BLaER1 treated with 17β-estradiol and CSF1 and Interleukin-3, amounts not matched to agents 10 nM and 100 nM (cell line): ENCODE measurements around the gene SLC22A3.
"Not testable (repeated sequence)": the region's sequence is repeated elsewhere in the genome, so short reads cannot be mapped to it uniquely, and the experiment has no call there.

Source experiments
- H3K27ac ChIP-seq, 11 experiments: shearing (Covaris generic); formaldehyde crosslinking; 2 replicates each; pipeline ENCODE4 v1.8.1; 2022
- H3K27me3 ChIP-seq, 11 experiments: shearing (Covaris generic); formaldehyde crosslinking; 2 replicates each; pipeline ENCODE4 v1.8.1; 2022
- H3K36me3 ChIP-seq, 11 experiments: shearing (Covaris generic); formaldehyde crosslinking; 2 replicates each; pipeline ENCODE4 v1.8.1; 2022
- H3K4me1 ChIP-seq, 10 experiments: shearing (Covaris generic); formaldehyde crosslinking; 2 replicates each; pipeline ENCODE4 v1.8.1; 2022
- H3K4me2 ChIP-seq, 11 experiments: shearing (Covaris generic); formaldehyde crosslinking; 2 replicates each; pipeline ENCODE4 v1.8.1; 2022
- H3K4me3 ChIP-seq, 10 experiments: shearing (Covaris generic); formaldehyde crosslinking; 2 replicates each; pipeline ENCODE4 v1.8.1; 2022
- H3K9ac ChIP-seq, 11 experiments: shearing (Covaris generic); formaldehyde crosslinking; 2 replicates each; pipeline ENCODE4 v1.8.1; 2022
- H3K9me3 ChIP-seq, 11 experiments: shearing (Covaris generic); formaldehyde crosslinking; replicated peaks in 1 of 11; 2 replicates each; pipeline ENCODE4 v1.8.1; 2022
- H4K20me1 ChIP-seq, 11 experiments: shearing (Covaris generic); formaldehyde crosslinking; 2 replicates each; pipeline ENCODE4 v1.8.1; 2022
- Cebpa-rat ChIP-seq, 11 experiments: shearing (Covaris generic); IDR thresholded peaks; 2 replicates each; pipeline ENCODE4 v1.8.1; 2022

SLC22A3 gene

DNA sequence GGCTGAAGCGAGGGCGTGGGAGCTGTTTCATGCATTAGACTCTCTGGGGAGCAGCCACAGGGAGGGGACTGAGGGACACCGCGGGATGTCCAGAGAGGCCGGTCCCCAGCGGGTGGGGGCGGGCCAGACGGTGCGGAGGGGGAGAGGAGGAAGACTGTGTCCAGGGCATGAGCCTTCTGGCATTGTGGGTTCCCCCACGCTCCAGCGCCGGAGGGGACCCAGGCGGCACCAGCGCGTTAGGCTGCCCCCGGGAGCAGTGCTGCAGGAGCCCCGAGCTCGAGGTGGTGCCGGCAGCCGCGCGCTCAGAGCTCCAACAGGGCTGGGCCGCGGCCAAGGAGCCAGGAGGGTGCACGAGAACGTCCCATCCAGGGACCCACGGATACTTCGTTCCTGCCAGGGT lies 14.4 kb downstream of the SLC22A3 start:
- TF ChIP-seq Cebpa-rat (IDR thresholded peaks at IDR 0.05) = no peak
- Histone ChIP-seq H4K20me1 (no peaks in the 10 kb centered on the region), H3K9ac (no peak overlapping the region), H3K4me3 (no peak overlapping the region), H3K27ac (no peak overlapping the region), H3K4me2 (no peak overlapping the region), H3K36me3 (no peaks in the 10 kb centered on the region), H3K4me1 (no peaks in the 10 kb centered on the region), H3K27me3 (no peaks in the 10 kb centered on the region), H3K9me3 (peaks cover 0 to 15% (median 0%) of the 10 kb centered on the region in 11 experiments; a peak in 2 of 22 replicates)

DNA sequence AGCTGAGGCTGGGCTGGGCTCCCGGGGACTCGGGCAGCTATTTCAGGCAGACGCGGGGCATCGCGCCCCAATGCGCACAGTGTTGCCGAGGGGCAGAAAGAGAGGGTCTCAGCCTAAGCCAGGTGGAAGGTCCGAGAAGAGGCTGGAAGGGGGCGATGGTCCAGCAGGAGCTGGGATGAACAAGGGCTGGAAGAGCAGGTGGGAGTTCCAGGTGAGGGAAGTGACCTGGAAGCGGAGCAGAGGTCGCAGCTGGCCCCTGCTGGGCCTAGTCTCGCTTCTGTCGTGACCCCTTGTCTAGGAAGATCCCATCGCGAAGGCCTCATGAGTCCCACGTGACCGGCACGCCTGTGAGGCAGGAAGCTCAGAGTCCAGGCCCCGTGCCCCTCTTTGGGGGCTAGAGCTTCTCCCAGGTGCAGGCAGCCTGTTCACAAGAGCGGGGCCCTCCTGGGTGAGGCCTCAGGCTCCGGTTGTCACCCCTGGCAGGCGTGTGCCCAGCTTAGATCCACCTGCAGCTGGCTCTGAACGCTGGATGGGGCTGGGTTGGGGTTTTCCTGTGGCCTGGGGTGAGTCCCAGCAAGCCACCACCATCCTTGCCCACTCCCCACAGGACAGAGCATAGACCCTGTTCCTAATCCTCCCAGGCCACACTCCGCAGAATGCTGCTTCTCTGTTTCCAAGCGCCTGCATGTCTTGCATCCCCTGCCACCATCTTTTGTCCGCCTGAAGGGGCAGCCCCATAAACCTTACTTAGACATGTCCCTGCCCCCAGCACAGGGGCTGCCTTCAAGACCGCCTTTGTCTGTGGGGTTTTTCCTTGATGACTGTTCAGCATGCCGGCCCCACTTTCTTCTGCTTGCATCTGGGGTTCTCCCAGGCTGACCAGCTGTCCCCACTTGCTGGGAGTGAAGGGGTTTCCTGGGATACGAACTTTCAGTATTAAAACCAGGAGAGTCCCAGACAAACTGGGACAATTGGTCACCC lies 15.1 kb downstream of the SLC22A3 start:
- Histone ChIP-seq H3K4me1 (no peaks in the 10 kb centered on the region), H3K9ac (no peak overlapping the region), H3K9me3 (peaks cover 0 to 15% (median 0%) of the 10 kb centered on the region in 11 experiments; a peak in 2 of 22 replicates), H3K4me3 (no peak overlapping the region), H4K20me1 (no peaks in the 10 kb centered on the region), H3K27me3 (no peaks in the 10 kb centered on the region), H3K36me3 (no peaks in the 10 kb centered on the region), H3K27ac (no peak overlapping the region), H3K4me2 (no peak overlapping the region)
- no peak for TF ChIP-seq Cebpa-rat (IDR thresholded peaks at IDR 0.05)

DNA sequence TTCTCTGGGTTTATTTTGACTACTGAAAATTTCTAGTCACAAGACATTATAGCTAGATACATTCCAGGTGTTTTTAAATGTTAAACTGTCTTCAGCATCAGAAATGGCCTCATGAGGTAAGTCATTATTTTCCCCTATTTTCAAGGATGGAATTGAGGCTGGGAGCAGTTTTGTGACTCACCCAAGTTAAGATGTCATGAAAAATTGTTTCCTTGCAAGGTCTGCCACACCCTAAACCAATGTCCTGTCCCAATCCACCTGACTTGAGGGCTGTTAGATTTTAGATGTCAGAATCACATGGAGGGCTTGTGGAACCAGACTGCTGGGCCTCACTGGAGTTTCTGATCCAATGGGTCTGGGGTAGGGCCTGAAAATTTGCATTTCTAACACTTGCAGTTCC lies 16.9 kb downstream of the SLC22A3 start:
- Histone ChIP-seq H3K27me3 (no peaks in the 10 kb centered on the region), H4K20me1 (no peaks in the 10 kb centered on the region), H3K4me2 (no peak overlapping the region), H3K9ac (no peak overlapping the region), H3K36me3 (no peaks in the 10 kb centered on the region; a peak in 1 of 22 replicates), H3K27ac (no peak overlapping the region), H3K4me3 (no peak overlapping the region), H3K9me3 (peaks cover 0 to 21% (median 5%) of the 10 kb centered on the region in 11 experiments; a peak in 8 of 22 replicates), H3K4me1 (no peaks in the 10 kb centered on the region)
- TF ChIP-seq Cebpa-rat (IDR thresholded peaks at IDR 0.05) = no peak

DNA sequence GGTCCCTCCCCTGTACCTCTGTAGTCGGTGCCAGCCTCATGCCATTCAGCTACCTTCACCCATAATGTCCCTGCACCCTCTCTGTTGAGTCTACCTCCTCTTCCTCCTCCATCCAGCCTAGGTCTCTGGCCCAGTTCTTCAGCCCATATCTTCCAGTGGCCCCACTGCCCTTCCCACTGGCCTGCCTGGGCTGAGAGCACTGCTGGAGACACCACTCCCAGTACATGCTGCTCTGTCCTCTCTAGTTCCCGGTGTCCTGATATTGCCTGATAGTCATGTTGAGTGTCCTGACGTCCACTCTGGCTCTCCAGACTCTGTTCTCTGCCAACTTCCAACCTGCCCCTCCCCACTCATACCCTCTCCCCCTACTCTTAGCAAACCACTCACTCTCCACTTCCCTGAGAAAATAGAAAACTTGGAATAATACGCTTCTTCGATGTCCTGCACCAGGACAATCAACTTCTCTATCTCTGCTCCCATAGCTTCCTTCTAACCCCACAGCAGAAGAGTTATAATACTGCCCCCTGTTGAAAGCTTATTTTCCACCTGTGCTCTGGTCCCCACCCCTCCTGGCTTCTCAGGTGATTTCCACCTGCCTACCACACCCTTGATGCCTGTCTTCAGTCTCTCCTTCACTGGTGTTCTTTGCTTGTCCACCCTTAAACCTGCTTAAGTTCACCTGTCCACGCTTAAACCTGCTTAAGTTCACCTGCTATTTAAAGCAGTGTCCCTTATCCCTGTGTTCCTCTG lies 19.8 kb downstream of the SLC22A3 start:
- Histone ChIP-seq H3K4me3 (no peak overlapping the region), H3K4me1 (no peaks in the 10 kb centered on the region), H4K20me1 (no peaks in the 10 kb centered on the region), H3K4me2 (no peak overlapping the region), H3K9me3 (peaks cover 0 to 23% (median 7%) of the 10 kb centered on the region in 11 experiments; a peak in 9 of 22 replicates), H3K36me3 (no peaks in the 10 kb centered on the region; a peak in 1 of 22 replicates), H3K9ac (no peak overlapping the region), H3K27ac (no peak overlapping the region), H3K27me3 (no peaks in the 10 kb centered on the region)
- no peak for TF ChIP-seq Cebpa-rat (IDR thresholded peaks at IDR 0.05)

DNA sequence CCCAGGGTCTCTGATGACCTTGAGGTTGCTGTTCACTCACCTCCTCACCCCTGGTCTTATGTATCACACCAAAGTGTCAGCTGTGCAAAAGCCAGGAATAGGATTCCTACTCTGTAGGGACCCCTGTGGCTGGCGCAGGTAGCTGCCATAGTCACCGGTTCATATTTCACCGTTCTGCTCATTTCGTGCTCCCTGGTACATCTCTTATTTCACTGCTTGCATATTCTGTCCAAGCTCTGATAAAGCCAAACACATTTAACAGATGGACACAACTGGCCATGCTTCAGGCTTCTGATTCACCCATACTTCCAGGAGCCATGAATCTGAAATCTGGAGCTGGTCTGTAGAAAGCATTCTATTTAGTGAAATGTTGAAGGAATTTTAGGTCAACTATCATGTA lies 20.5 kb downstream of the SLC22A3 start:
- no peak overlapping the region for H3K9ac ChIP-seq
- no peak overlapping the region for H3K4me2 ChIP-seq
- H3K4me1 ChIP-seq = no peaks in the 10 kb centered on the region
- H3K9me3 ChIP-seq = peaks cover 0 to 23% (median 6%) of the 10 kb centered on the region in 11 experiments; a peak in 9 of 22 replicates
- no peaks in the 10 kb centered on the region; a peak in 1 of 22 replicates for H3K36me3 ChIP-seq
- no peaks in the 10 kb centered on the region for H4K20me1 ChIP-seq
- no peak overlapping the region for H3K27ac ChIP-seq
- no peak for TF ChIP-seq Cebpa-rat (IDR thresholded peaks at IDR 0.05)
- no peak overlapping the region for H3K4me3 ChIP-seq
- no peaks in the 10 kb centered on the region for H3K27me3 ChIP-seq

DNA sequence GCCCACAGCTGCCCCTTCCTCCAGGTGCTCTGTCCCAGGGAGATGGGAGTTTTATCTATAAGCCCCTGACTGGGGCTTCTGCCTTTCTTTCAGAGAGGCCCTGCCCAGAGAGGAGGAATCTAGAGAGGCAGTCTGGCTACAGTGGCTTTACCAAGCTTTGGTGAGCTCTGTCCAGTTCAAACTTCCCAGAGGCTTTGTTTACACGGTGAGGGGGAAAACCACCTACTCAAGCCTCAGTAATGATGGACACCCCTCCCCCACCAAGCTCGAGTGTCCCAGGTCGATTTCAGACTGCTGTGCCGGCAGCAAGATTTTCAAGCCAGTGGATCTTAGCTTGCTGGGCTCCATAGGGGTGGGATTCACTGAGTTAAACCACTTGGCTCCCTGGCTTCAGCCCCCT lies 25.4 kb downstream of the SLC22A3 start:
- not testable (repeated sequence) for H3K27ac ChIP-seq, H3K27me3 ChIP-seq, H3K36me3 ChIP-seq, H3K9ac ChIP-seq, H3K4me2 ChIP-seq, H3K9me3 ChIP-seq, H3K4me3 ChIP-seq, H4K20me1 ChIP-seq, H3K4me1 ChIP-seq

DNA sequence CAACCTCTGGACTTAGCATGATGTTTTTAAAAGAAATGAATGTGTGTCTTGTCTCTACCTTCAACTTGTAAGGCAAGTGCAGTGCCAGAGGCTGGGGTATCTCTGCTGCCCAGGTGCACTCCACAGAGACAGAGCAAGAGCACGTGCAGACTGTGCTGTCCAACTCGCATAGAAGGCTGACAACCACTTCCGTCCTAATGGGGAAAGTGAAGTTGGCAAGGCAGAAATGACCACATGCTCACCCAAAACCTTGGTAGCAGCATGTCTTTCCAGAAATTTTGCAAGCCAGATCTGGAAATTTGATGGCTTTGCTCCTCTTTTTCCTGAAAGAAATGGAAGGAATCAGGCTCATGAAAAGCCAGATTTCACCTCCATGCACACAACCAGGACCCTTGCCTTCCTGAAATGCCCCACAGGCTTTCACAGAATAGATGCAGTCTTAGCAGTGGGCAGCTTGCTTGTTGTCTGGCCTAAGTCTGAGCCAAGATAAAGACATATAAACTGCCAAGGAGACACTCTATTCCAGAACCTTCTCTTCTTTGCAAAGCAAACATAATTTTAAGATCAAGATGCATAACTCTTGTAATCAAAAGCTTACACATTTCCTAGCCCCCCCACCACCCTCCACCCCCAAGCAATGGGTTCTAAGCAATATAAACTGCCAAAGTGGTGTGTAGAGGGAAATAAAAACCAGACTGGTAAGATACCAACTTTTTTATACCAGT lies 26.8 kb downstream of the SLC22A3 start:
- peaks cover 0 to 4% (median 2%) of the 10 kb centered on the region in 11 experiments; a peak in 8 of 22 replicates for H3K9me3 ChIP-seq
- no peaks in the 10 kb centered on the region for H3K4me1 ChIP-seq
- no peaks in the 10 kb centered on the region for H4K20me1 ChIP-seq
- H3K36me3 ChIP-seq = no peaks in the 10 kb centered on the region; a peak in 1 of 22 replicates
- no peak overlapping the region for H3K9ac ChIP-seq
- no peak for TF ChIP-seq Cebpa-rat (IDR thresholded peaks at IDR 0.05)
- H3K4me2 ChIP-seq = no peak overlapping the region
- no peak overlapping the region for H3K27ac ChIP-seq
- H3K4me3 ChIP-seq = no peak overlapping the region
- no peaks in the 10 kb centered on the region for H3K27me3 ChIP-seq

DNA sequence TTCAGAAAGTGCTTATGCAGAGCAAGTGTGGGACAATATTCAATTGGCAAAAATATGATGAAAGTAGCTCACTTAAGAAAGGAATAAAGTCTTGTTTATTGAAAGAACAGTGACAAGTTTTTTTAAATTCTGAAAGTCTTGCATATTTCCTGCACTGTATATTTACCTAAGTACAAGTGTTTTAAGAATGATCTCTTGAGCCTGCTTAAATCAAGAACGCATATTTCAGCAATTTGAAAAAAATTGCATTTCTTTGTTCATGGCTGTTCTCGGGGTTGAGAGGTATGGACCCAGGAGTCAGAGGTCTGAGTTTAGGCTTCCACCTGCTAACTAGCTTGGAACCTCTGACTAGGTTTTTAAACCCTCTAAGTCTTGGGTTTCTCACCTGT lies 27.4 kb downstream of the SLC22A3 start:
- Histone ChIP-seq H3K27me3 (no peaks in the 10 kb centered on the region), H3K9me3 (peaks cover 0 to 3% (median 0%) of the 10 kb centered on the region in 11 experiments; a peak in 2 of 22 replicates), H3K36me3 (no peaks in the 10 kb centered on the region), H3K4me2 (no peak overlapping the region), H3K9ac (no peak overlapping the region), H4K20me1 (no peaks in the 10 kb centered on the region), H3K4me1 (no peaks in the 10 kb centered on the region), H3K27ac (no peak overlapping the region), H3K4me3 (no peak overlapping the region)
- TF ChIP-seq Cebpa-rat (IDR thresholded peaks at IDR 0.05) = no peak

DNA sequence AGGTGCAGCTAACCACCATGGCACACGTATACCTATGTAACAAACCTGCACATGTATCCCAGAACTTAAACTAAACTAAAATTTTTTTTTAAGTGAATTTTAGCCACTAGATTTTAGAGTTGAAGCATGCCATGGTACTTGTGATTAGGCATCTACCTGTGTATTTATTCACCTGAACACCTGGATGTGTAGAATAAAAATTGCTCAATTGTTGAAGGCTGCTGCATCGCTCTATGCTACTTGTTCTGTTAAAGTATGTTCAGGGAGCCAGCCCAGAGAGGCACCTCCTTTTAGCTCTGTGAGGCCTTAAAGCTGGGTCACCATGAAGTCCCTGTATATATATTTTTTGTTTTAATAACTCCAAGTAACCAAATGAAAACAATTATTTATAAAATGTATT lies 28.3 kb downstream of the SLC22A3 start:
- TF ChIP-seq Cebpa-rat (IDR thresholded peaks at IDR 0.05) = no peak
- peaks cover 0 to 1% (median 0%) of the 10 kb centered on the region in 11 experiments; a peak in 2 of 22 replicates for H3K9me3 ChIP-seq
- H3K4me2 ChIP-seq = no peak overlapping the region
- H4K20me1 ChIP-seq = no peaks in the 10 kb centered on the region
- H3K4me1 ChIP-seq = no peaks in the 10 kb centered on the region
- no peaks in the 10 kb centered on the region for H3K36me3 ChIP-seq
- H3K9ac ChIP-seq = no peak overlapping the region
- H3K27ac ChIP-seq = no peak overlapping the region
- no peaks in the 10 kb centered on the region for H3K27me3 ChIP-seq
- no peak overlapping the region for H3K4me3 ChIP-seq
